GM12878 (cell line): ENCODE results near the gene SMPD3. TPM values are rescaled to one million over a fixed set of nuclear protein-coding genes. Genes with fewer than 3 reads are reported as not detected.

Experiments used
- ATAC-seq: fragments of 200-7000 bp; cut with Tn5 transposase; 3 replicates; pipeline ENCODE4 v1.9.1; 2020; ENCODE audit warnings: mild to moderate bottlenecking, moderate library complexity
- BruUV-seq: library from RNA; stranded (reverse); fragments of 400-500 nt; replicated peaks from 2 replicates; lab custom pipeline; 2021; lab: Mats Ljungman, UMichigan
- CTCF ChIA-PET: fragments of 300-600 bp; sonication (Branson Sonifier 250); formaldehyde crosslinking; extraction: SDS; loops from one replicate; lab custom pipeline; 2021; ENCODE audit warnings: inconsistent platforms; lab: Yijun Ruan, JAX
- POLR2A ChIA-PET: fragments of 350-600 bp; formaldehyde crosslinking; extraction: SDS; loops from one replicate; lab custom pipeline; 2021; ENCODE audit warnings: inconsistent platforms; lab: Charles Lee
- RAD21 ChIA-PET: fragments of 300-600 bp; sonication (Branson Sonifier 250); formaldehyde crosslinking; loops from one replicate; lab custom pipeline; 2023; ENCODE audit warnings: antibody characterized with exemption; ENCODE audit not compliant: unreplicated experiment; lab: Charles Lee
- SMC1A ChIA-PET: fragments of 300-600 bp; sonication (Branson Sonifier 250); formaldehyde crosslinking; loops from one replicate; lab custom pipeline; 2023; ENCODE audit not compliant: unreplicated experiment, uncharacterized antibody; lab: Charles Lee
- DNase-seq: peaks from one replicate; pipeline ENCODE4 v3.0.0-alpha.2; 2011; ENCODE audit warnings: low read depth, low spot score
- FAIRE-seq: peaks from 3 replicates; lab custom pipeline; 2011; peaks lifted over from hg19 to GRCh38; lab: Jason Lieb, UNC
- H2AFZ ChIP-seq: 2 replicates; pipeline ENCODE4 v1.6.0; 2011; ENCODE audit warnings: low read depth, low read length, control low read depth; ENCODE audit not compliant: control insufficient read depth
- H3K27ac ChIP-seq: 2 replicates; pipeline ENCODE4 v1.5.1; 2011; ENCODE audit warnings: control low read depth; ENCODE audit not compliant: control insufficient read depth, insufficient read depth
- H3K27me3 ChIP-seq, 2 experiments: replicated peaks in 1 of 2; 2 replicates each; pipeline versions ENCODE4 v1.6.0 to v1.6.1; 2011; ENCODE audit warnings: low read length in 1 of 2; ENCODE audit not compliant: control insufficient read depth in 2 of 2, insufficient read depth in 2 of 2
- H3K36me3 ChIP-seq, 2 experiments: 2 replicates each; pipeline ENCODE4 v1.5.1; 2011; ENCODE audit warnings: low read length in 1 of 2; ENCODE audit not compliant: control insufficient read depth in 2 of 2, insufficient read depth in 2 of 2
- H3K4me1 ChIP-seq: 2 replicates; pipeline ENCODE4 v1.6.1; 2011; ENCODE audit warnings: mild to moderate bottlenecking, low read length, moderate library complexity, mixed read lengths; ENCODE audit not compliant: control insufficient read depth, insufficient read depth
- H3K4me2 ChIP-seq: 2 replicates; pipeline ENCODE4 v1.6.0; 2011; ENCODE audit warnings: control low read depth; ENCODE audit not compliant: control insufficient read depth, insufficient read depth
- H3K4me3 ChIP-seq: fragments of 200-600 bp; sonication (generic); 2 replicates; pipeline ENCODE4 v1.5.1; 2016
- H3K79me2 ChIP-seq: 2 replicates; pipeline ENCODE4 v1.6.0; 2011; ENCODE audit warnings: low read length; ENCODE audit not compliant: control insufficient read depth, insufficient read depth
- H3K9ac ChIP-seq: 2 replicates; pipeline ENCODE4 v1.8.0; 2011; ENCODE audit warnings: low read length, control low read depth, mixed read lengths; ENCODE audit not compliant: control insufficient read depth, insufficient read depth
- H3K9me3 ChIP-seq: replicated peaks from 3 replicates; pipeline ENCODE4 v1.5.1; 2011; ENCODE audit warnings: mild to moderate bottlenecking, low read length; ENCODE audit not compliant: control insufficient read depth, insufficient read depth
- H4K20me1 ChIP-seq: 2 replicates; pipeline ENCODE4 v1.6.0; 2011; ENCODE audit not compliant: control insufficient read depth, insufficient read depth
- CHD1 ChIP-seq: IDR thresholded peaks from 2 replicates; pipeline ENCODE4 v1.6.1; 2012; ENCODE audit warnings: low read depth, low read length, improper control_type of control experiment
- EED ChIP-seq: sonication (generic); IDR thresholded peaks from 2 replicates; pipeline ENCODE4 v1.6.1; 2016; ENCODE audit warnings: antibody characterized with exemption, low read depth
- RB1 ChIP-seq: fragments of 450-650 bp; formaldehyde crosslinking; IDR thresholded peaks from 2 replicates; pipeline ENCODE4 v1.6.1; 2017; ENCODE audit warnings: mild to moderate bottlenecking, borderline replicate concordance
- SUZ12 ChIP-seq: fragments of 200-600 bp; sonication (generic); IDR thresholded peaks from one replicate; pipeline ENCODE4 v1.6.1; 2018; ENCODE audit warnings: antibody characterized with exemption, mild to moderate bottlenecking; ENCODE audit not compliant: unreplicated experiment
- WRNIP1 ChIP-seq: IDR thresholded peaks from 2 replicates; pipeline ENCODE4 v1.6.1; 2011; ENCODE audit warnings: low read depth, low read length, improper control_type of control experiment, borderline replicate concordance
- ZZZ3 ChIP-seq: IDR thresholded peaks from 2 replicates; pipeline ENCODE4 v1.6.1; 2011; ENCODE audit warnings: low read depth; ENCODE audit not compliant: control insufficient read depth, insufficient read length
- WGBS: methylation state at CpG from one replicate; pipeline ENCODE4 v1.1.6; 2016; ENCODE audit warnings: low lambda C conversion rate; ENCODE audit not compliant: insufficient replicate concordance, insufficient coverage; ENCODE audit errors: missing lambda C conversion rate; 5-methylcytosine and 5-hydroxymethylcytosine counted together
- in situ Hi-C: fragments of 300-500 bp; cut with MboI; formaldehyde crosslinking; loops from 9 replicates; pipeline ENCODE4 v1.14.3; 2018; ENCODE audit warnings: mixed read lengths
- intact Hi-C: fragments of 100-400 bp; cut with micrococcal nuclease; formaldehyde crosslinking; loops from one replicate; pipeline ENCODE4 v1.14.2; 2022; ENCODE audit not compliant: unreplicated experiment
- polyA plus RNA-seq, 11 experiments: library from polyadenylated mRNA; depleted of rRNA in 4 of 11; unstranded in 6 of 11; stranded (reverse) in 5 of 11; fragments of >200 nt; fragmentation: Nextera tagmentation in 4 of 11; fragmentation: Illumina TruSeq in 1 of 11; extraction: Ambion mirVana in 4 of 11; extraction: Trizol in 1 of 11; gene quantifications; 1 replicate in 1 of 11; 2 replicates in 10 of 11; pipeline versions ENCODE4 v1.2.1 to v1.2.3, GENCODE V29; 2011 to 2016; ENCODE audit warnings: inconsistent platforms in 2 of 11, missing spikeins in 2 of 11, low read depth in 1 of 11
- total RNA-seq, 4 experiments: library from RNA; depleted of rRNA in 3 of 4; stranded (reverse); fragments of >200 nt in 3 of 4; fragmentation: Illumina TruSeq in 1 of 4; extraction: Trizol in 1 of 4; gene quantifications; 2 replicates each; pipeline versions ENCODE4 v1.2.1 to v1.2.3, GENCODE V29; 2013 to 2021
- TF ChIP-seq, protein P1 (sequence below): IDR thresholded peaks from 2 replicates; pipeline ENCODE4 v1.6.1; 2011; ENCODE audit warnings: borderline replicate concordance, low read depth, mild to moderate bottlenecking, moderate library complexity, mixed read lengths, low read length; ENCODE audit not compliant: insufficient read depth; ENCODE audit errors: extremely low read length

The SMPD3 gene
- total and polyA plus RNA-seq, 10 of the 15 experiments (the other 5 are each of a cell fraction or from before 2014, with no cell fraction given) = 0.04 to 2.0 (median 1.2) TPM

- POLR2A ChIA-PET = no interaction called here
- intact Hi-C loops (no loop called here), in situ Hi-C loops (no loop called here)
- no peak overlapping the region for H2AFZ ChIP-seq
- no peak overlapping the region for H3K4me3 ChIP-seq
- no peaks in the 10 kb centered on the region for H3K27me3 ChIP-seq
- FAIRE-seq = no peak
- TF ChIP-seq RB1 (no peak), ZZZ3 (no peak), CHD1 (no peak), SUZ12 (no peak), WRNIP1 (no peak), EED (no peak)
- TF ChIP-seq, protein P1, sequence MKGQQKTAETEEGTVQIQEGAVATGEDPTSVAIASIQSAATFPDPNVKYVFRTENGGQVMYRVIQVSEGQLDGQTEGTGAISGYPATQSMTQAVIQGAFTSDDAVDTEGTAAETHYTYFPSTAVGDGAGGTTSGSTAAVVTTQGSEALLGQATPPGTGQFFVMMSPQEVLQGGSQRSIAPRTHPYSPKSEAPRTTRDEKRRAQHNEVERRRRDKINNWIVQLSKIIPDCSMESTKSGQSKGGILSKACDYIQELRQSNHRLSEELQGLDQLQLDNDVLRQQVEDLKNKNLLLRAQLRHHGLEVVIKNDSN = no peak
- H3K9ac ChIP-seq = no peak overlapping the region
- WGBS = 73% methylated on average over 4 of the region's 4 CpGs
- no peaks in the 10 kb centered on the region for H4K20me1 ChIP-seq
- H3K27ac ChIP-seq = no peak overlapping the region
- RAD21 ChIA-PET = no interaction called here
- peaks cover 29% of the 10 kb centered on the region for H3K4me1 ChIP-seq
- no peaks in the 10 kb centered on the region for H3K36me3 ChIP-seq
- CTCF ChIA-PET = interaction anchor here (0.5 kb wide), 1 partner anchor 1095 kb away, joined by 3 read pairs; no protein-coding TSS in a partner anchor
- ATAC-seq = no peak
- H3K79me2 ChIP-seq = no peaks in the 10 kb centered on the region
- no peak overlapping the region for H3K4me2 ChIP-seq
- DNase-seq = no peak
- SMC1A ChIA-PET = no interaction called here
- no peaks in the 10 kb centered on the region; the same call in 2 of the 3 replicates for H3K9me3 ChIP-seq
- no TSS peak for BruUV-seq
Measured at GRCh38 chr16:68475071-68475470, 26.8 kb upstream of the SMPD3 start.
